K562 (cell line): Measurements from ENCODE around the gene SLMAP. TPM values are rescaled to one million over a fixed set of nuclear protein-coding genes. Genes with fewer than 3 reads are reported as not detected.

Source experiments
- ATAC-seq: fragments of 200-7000 bp; cut with Tn5 transposase; 3 replicates; pipeline ENCODE4 v1.9.1; 2020; ENCODE audit warnings: moderate library complexity
- BruUV-seq: library from RNA; stranded (reverse); fragments of 400-500 nt; replicated peaks from 2 replicates; lab custom pipeline; 2021; lab: Mats Ljungman, UMichigan
- CTCF ChIA-PET: fragments of 300-600 bp; formaldehyde crosslinking; extraction: SDS; loops from one replicate; lab custom pipeline; 2021; ENCODE audit warnings: low intra/inter-chr PET ratio; lab: Yijun Ruan, JAX
- POLR2A ChIA-PET: fragments of 300-600, 350-650 bp; sonication (Branson Sonifier 250); formaldehyde crosslinking; extraction: SDS; loops from one replicate; lab custom pipeline; 2021; ENCODE audit warnings: antibody characterized with exemption, inconsistent platforms; lab: Yijun Ruan, JAX
- DNase-seq, 4 experiments: peaks; one replicate each; pipeline versions ENCODE4 v3.0.0 to v3.0.0-alpha.2; 2011 to 2018; ENCODE audit warnings: low spot score in 3 of 4, mixed read lengths in 3 of 4; ENCODE audit errors: extremely low read depth in 1 of 4
- FAIRE-seq: peaks from 2 replicates; lab custom pipeline; 2011; peaks lifted over from hg19 to GRCh38; lab: Jason Lieb, UNC
- H2AFZ ChIP-seq: 2 replicates; pipeline ENCODE4 v1.6.0; 2011; ENCODE audit warnings: low read depth, low read length, control low read depth, inconsistent platforms
- H3K27ac ChIP-seq: fragments of 200-600 bp; 3 replicates; pipeline ENCODE4 v1.8.0; 2011; ENCODE audit warnings: low read depth, mild to moderate bottlenecking, control low read depth, inconsistent platforms, low read length, moderate library complexity, mixed read lengths; ENCODE audit errors: extremely low read depth
- H3K27me3 ChIP-seq, 2 experiments: fragments of 300-600 bp in 1 of 2; 2 replicates in 1 of 2; 3 replicates in 1 of 2; pipeline versions ENCODE4 v1.6.0 to v1.8.0; 2011; ENCODE audit warnings: inconsistent platforms in 2 of 2, low read length in 2 of 2, mild to moderate bottlenecking in 1 of 2, mixed read lengths in 1 of 2, moderate library complexity in 1 of 2; ENCODE audit not compliant: control insufficient read depth in 2 of 2, insufficient read depth in 2 of 2
- H3K36me3 ChIP-seq: fragments of 300-600 bp; 3 replicates; pipeline ENCODE4 v1.8.0; 2011; ENCODE audit warnings: mild to moderate bottlenecking, low read length, inconsistent platforms; ENCODE audit not compliant: control insufficient read depth, insufficient read depth
- H3K4me1 ChIP-seq, 2 experiments: fragments of 200-600 bp in 1 of 2; replicated peaks in 1 of 2; 2 replicates in 1 of 2; 3 replicates in 1 of 2; pipeline versions ENCODE4 v1.5.1 to v1.8.0; 2011; ENCODE audit warnings: inconsistent platforms in 2 of 2, low read length in 2 of 2, mild to moderate bottlenecking in 1 of 2, mixed read lengths in 1 of 2, moderate library complexity in 1 of 2; ENCODE audit not compliant: control insufficient read depth in 2 of 2, insufficient read depth in 2 of 2
- H3K4me2 ChIP-seq: 2 replicates; pipeline ENCODE4 v1.6.1; 2011; ENCODE audit warnings: low read length, control low read depth, inconsistent platforms, mixed read lengths; ENCODE audit not compliant: insufficient read depth
- H3K4me3 ChIP-seq: fragments of 200-600 bp; sonication (generic), shearing (Covaris generic); 2 replicates; pipeline ENCODE4 v1.5.1; 2016; ENCODE audit warnings: control low read depth, inconsistent platforms
- H3K79me2 ChIP-seq: fragments of 200-600 bp; 3 replicates; pipeline ENCODE4 v1.8.0; 2011; ENCODE audit warnings: low read length, inconsistent platforms; ENCODE audit not compliant: control insufficient read depth, insufficient read depth
- H3K9ac ChIP-seq, 2 experiments: 2 replicates each; pipeline versions ENCODE4 v1.6.0 to v1.6.1; 2011; ENCODE audit warnings: low read depth in 2 of 2, low read length in 2 of 2, control low read depth in 1 of 2, inconsistent platforms in 1 of 2, mild to moderate bottlenecking in 1 of 2, mixed read lengths in 1 of 2; ENCODE audit not compliant: insufficient read depth in 1 of 2
- H3K9me1 ChIP-seq: one replicate; pipeline ENCODE4 v1.6.0; 2011; ENCODE audit warnings: inconsistent platforms, mild to moderate bottlenecking, low read length, moderate library complexity; ENCODE audit not compliant: control insufficient read depth, insufficient read depth
- H3K9me3 ChIP-seq: replicated peaks from 2 replicates; pipeline ENCODE4 v1.5.1; 2011; ENCODE audit warnings: low read depth, low read length, inconsistent platforms; ENCODE audit not compliant: control insufficient read depth, insufficient read depth
- H4K20me1 ChIP-seq: replicated peaks from 2 replicates; pipeline ENCODE4 v1.6.1; 2011; ENCODE audit warnings: low read length, inconsistent platforms, mixed read lengths; ENCODE audit not compliant: control insufficient read depth, insufficient read depth
- ARID2 ChIP-seq: fragments of 450-650 bp; IDR thresholded peaks from 2 replicates; pipeline ENCODE4 v1.6.1; 2017; ENCODE audit warnings: antibody characterized with exemption, mild to moderate bottlenecking
- ID3 ChIP-seq, 2 experiments: fragments of 250-450 bp in 1 of 2; fragments of 450-650 bp in 1 of 2; sonication (Bioruptor Pico) in 1 of 2; IDR thresholded peaks; 2 replicates each; pipeline versions ENCODE4 v1.6.1 to v1.8.0; 2016 to 2021; ENCODE audit warnings: mild to moderate bottlenecking in 2 of 2, moderate library complexity in 2 of 2, missing compliant biosample characterization in 1 of 2, missing genetic modification characterization in 1 of 2
- MGA ChIP-seq: fragments of 450-650 bp; IDR thresholded peaks from 2 replicates; pipeline ENCODE4 v1.6.1; 2016; ENCODE audit warnings: mild to moderate bottlenecking, moderate library complexity
- NRF1 ChIP-seq, 2 experiments: fragments of 450-650 bp; IDR thresholded peaks in 1 of 2; conservative IDR thresholded peaks in 1 of 2; 2 replicates each; pipeline ENCODE4 v1.6.1; 2014; ENCODE audit warnings: mild to moderate bottlenecking in 2 of 2
- POLR2AphosphoS5 ChIP-seq: IDR thresholded peaks from 2 replicates; pipeline ENCODE4 v1.6.1; 2011; ENCODE audit warnings: mild to moderate bottlenecking, low read depth, low read length, moderate library complexity; ENCODE audit not compliant: control insufficient read depth, insufficient read depth
- PTTG1 ChIP-seq: fragments of 450-650 bp; IDR thresholded peaks from 2 replicates; pipeline ENCODE4 v1.6.1; 2016; ENCODE audit warnings: low read depth, mild to moderate bottlenecking, missing genetic modification characterization, missing compliant biosample characterization
- SREBF2 ChIP-seq: sonication (generic); formaldehyde crosslinking; IDR thresholded peaks from 2 replicates; pipeline ENCODE4 v1.4.0; 2020; ENCODE audit warnings: mild to moderate bottlenecking, missing genetic modification reagents
- ZBTB34 ChIP-seq: fragments of 250-450 bp; sonication (Bioruptor Pico); IDR thresholded peaks from 2 replicates; pipeline ENCODE4 v1.8.0; 2021; ENCODE audit warnings: mild to moderate bottlenecking, moderate library complexity
- ZC3H8 ChIP-seq: fragments of 450-650 bp; IDR thresholded peaks from 2 replicates; pipeline ENCODE4 v1.6.1; 2017
- WGBS: fragments of 100-300 bp; shearing (Covaris generic); methylation state at CpG from one replicate; pipeline ENCODE4 v1.1.6; 2016; ENCODE audit warnings: low coverage, mixed read lengths; ENCODE audit not compliant: insufficient coverage; ENCODE audit errors: missing lambda C conversion rate; 5-methylcytosine and 5-hydroxymethylcytosine counted together
- in situ Hi-C: fragments of 300-500 bp; cut with MboI; formaldehyde crosslinking; loops from 4 replicates; pipeline ENCODE4 v1.15.0; 2018; ENCODE audit warnings: inconsistent platforms, mixed read lengths
- intact Hi-C: fragments of 100-400 bp; cut with micrococcal nuclease; formaldehyde crosslinking; loops from 2 replicates; pipeline ENCODE4 v1.14.2; 2022
- polyA plus RNA-seq, 8 experiments: library from polyadenylated mRNA; depleted of rRNA in 4 of 8; stranded (reverse) in 5 of 8; unstranded in 3 of 8; fragments of >200 nt; fragmentation: Nextera tagmentation in 2 of 8; fragmentation: Illumina TruSeq in 1 of 8; extraction: Ambion mirVana in 2 of 8; extraction: Trizol in 1 of 8; gene quantifications; 2 replicates each; pipeline versions ENCODE4 v1.2.1 to v1.2.3, GENCODE V29; 2011 to 2014; ENCODE audit warnings: inconsistent platforms in 1 of 8, missing spikeins in 1 of 8
- total RNA-seq, 7 experiments: library from RNA; depleted of rRNA in 6 of 7; stranded (reverse); fragments of >200 nt in 6 of 7; fragmentation: Illumina TruSeq in 2 of 7; extraction: Trizol in 2 of 7; gene quantifications; 2 replicates each; pipeline versions ENCODE4 v1.2.1 to v1.2.3, GENCODE V29; 2011 to 2021; ENCODE audit warnings: low replicate concordance in 1 of 7

Gene SLMAP
- total and polyA plus RNA-seq, 9 of the 15 experiments (the other 6 are each of a cell fraction or from before 2014, with no cell fraction given), result 12.1 to 50.7 (median 28.3) TPM

- H4K20me1 ChIP-seq, result no peaks in the 10 kb centered on the region
- no peak for DNase-seq
- H3K36me3 ChIP-seq, result no peaks in the 10 kb centered on the region
- no peaks in the 10 kb centered on the region for H3K79me2 ChIP-seq
- no peak overlapping the region for H3K9ac ChIP-seq
- H3K27ac ChIP-seq, result no peak overlapping the region
- CTCF ChIA-PET, result no interaction called here
- no peak for ATAC-seq
- in situ Hi-C loops (no loop called here), intact Hi-C loops (no loop called here)
- no peak for FAIRE-seq
- H3K27me3 ChIP-seq, result no peaks in the 10 kb centered on the region
- H3K4me2 ChIP-seq, result no peak overlapping the region
- no peak overlapping the region for H2AFZ ChIP-seq
- POLR2A ChIA-PET, result interaction anchor here (0.7 kb wide), 1 partner anchor 410 kb away, joined by 3 read pairs; no protein-coding TSS in a partner anchor
- no TSS peak for BruUV-seq
- no peaks in the 10 kb centered on the region for H3K9me1 ChIP-seq
- H3K4me1 ChIP-seq, result peaks cover 12 to 19% of the 10 kb centered on the region in 2 experiments; a peak in 4 of 5 replicates
- H3K9me3 ChIP-seq, result no peaks in the 10 kb centered on the region
- 62% methylated on average over 6 of the region's 9 CpGs for WGBS
- H3K4me3 ChIP-seq, result no peak overlapping the region
- TF ChIP-seq ARID2, result no peak
- TF ChIP-seq MGA, result no peak
- TF ChIP-seq ID3 (CRISPR knock-in tag; IDR thresholded peaks at IDR 0.05), result no peak
- no peak for TF ChIP-seq ID3 (tag; IDR thresholded peaks at IDR 0.05)
- no peak for TF ChIP-seq POLR2AphosphoS5
- TF ChIP-seq PTTG1 (tag), result no peak
- TF ChIP-seq ZC3H8, result no peak
- TF ChIP-seq SREBF2 (CRISPR knock-in tag), result no peak
- no peak for TF ChIP-seq NRF1 (conservative IDR thresholded peaks at IDR 0.05 in 1 of 2, IDR thresholded peaks at IDR 0.05 in 1 of 2)
- no peak for TF ChIP-seq ZBTB34 (CRISPR knock-in tag)
Observed at GRCh38 chr3:57948781-57949242, 192.7 kb downstream of the SLMAP start.
